HEK293 (cell line): Measurements from ENCODE around the gene NLRP9.
"Not testable (repeated sequence)": the region's sequence is repeated elsewhere in the genome, so short reads cannot be mapped to it uniquely, and the experiment has no call there.

Experiments used
- CTCF ChIA-PET: fragments of 350-600 bp; formaldehyde crosslinking; extraction: SDS; loops from one replicate; lab custom pipeline; 2021; ENCODE audit warnings: antibody characterized with exemption; lab: Yijun Ruan, JAX
- POLR2A ChIA-PET: fragments of 300-600 bp; formaldehyde crosslinking; extraction: SDS; loops from one replicate; lab custom pipeline; 2020; ENCODE audit warnings: antibody characterized with exemption, inconsistent platforms; lab: Yijun Ruan, JAX
- H3K27ac ChIP-seq: fragments of 200-500 bp; sonication (Bioruptor generic); 2 replicates; pipeline ENCODE4 v1.5.1; 2014; ENCODE audit warnings: low read depth, low read length, control low read depth, inconsistent platforms; ENCODE audit errors: extremely low read depth
- H3K36me3 ChIP-seq, 2 experiments: fragments of 200-500 bp in 1 of 2; sonication (Bioruptor generic) in 1 of 2; 1 replicate in 1 of 2; 2 replicates in 1 of 2; pipeline ENCODE4 v1.5.1; 2014 to 2017; ENCODE audit warnings: inconsistent platforms in 2 of 2, low read length in 2 of 2; ENCODE audit not compliant: control insufficient read depth in 2 of 2, insufficient read depth in 1 of 2
- H3K4me1 ChIP-seq: fragments of 200-500 bp; sonication (Bioruptor generic); 2 replicates; pipeline ENCODE4 v1.5.1; 2014; ENCODE audit warnings: mild to moderate bottlenecking, low read length, inconsistent platforms; ENCODE audit not compliant: control insufficient read depth, insufficient read depth
- H3K4me3 ChIP-seq: 2 replicates; pipeline ENCODE4 v1.5.1; 2011; ENCODE audit warnings: low read depth, mild to moderate bottlenecking, control low read depth, low read length, moderate library complexity
- H3K9me3 ChIP-seq: fragments of 200-500 bp; sonication (Bioruptor generic); 2 replicates; pipeline ENCODE4 v1.5.1; 2014; ENCODE audit warnings: low read depth, low read length, inconsistent platforms; ENCODE audit not compliant: control insufficient read depth, insufficient read depth
- KLF10 ChIP-seq: fragments of 450-650 bp; IDR thresholded peaks from 2 replicates; pipeline ENCODE4 v1.5.1; 2018; ENCODE audit warnings: missing biosample characterization, mild to moderate bottlenecking, missing genetic modification characterization
- MZF1 ChIP-seq: fragments of 450-650 bp; formaldehyde crosslinking; IDR thresholded peaks from 2 replicates; pipeline ENCODE4 v1.5.1; 2017; ENCODE audit warnings: missing biosample characterization, missing genetic modification characterization, borderline replicate concordance
- OVOL3 ChIP-seq: fragments of 450-650 bp; formaldehyde crosslinking; IDR thresholded peaks from 2 replicates; pipeline ENCODE4 v1.5.1; 2016; ENCODE audit warnings: missing biosample characterization, missing genetic modification characterization
- SP3 ChIP-seq: fragments of 450-650 bp; formaldehyde crosslinking; IDR thresholded peaks from 2 replicates; pipeline ENCODE4 v1.5.1; 2016; ENCODE audit warnings: missing biosample characterization, missing genetic modification characterization
- YY2 ChIP-seq: fragments of 450-650 bp; formaldehyde crosslinking; IDR thresholded peaks from 2 replicates; pipeline ENCODE4 v1.5.1; 2016; ENCODE audit warnings: missing biosample characterization, missing genetic modification characterization
- ZBTB49 ChIP-seq: fragments of 450-650 bp; formaldehyde crosslinking; IDR thresholded peaks from 2 replicates; pipeline ENCODE4 v1.5.1; 2016; ENCODE audit warnings: missing biosample characterization, missing genetic modification characterization, low read depth
- ZFP37 ChIP-seq: fragments of 450-650 bp; formaldehyde crosslinking; IDR thresholded peaks from 2 replicates; pipeline ENCODE4 v1.5.1; 2016; ENCODE audit warnings: missing biosample characterization, missing genetic modification characterization
- ZFP41 ChIP-seq: fragments of 450-650 bp; formaldehyde crosslinking; IDR thresholded peaks from 2 replicates; pipeline ENCODE4 v1.5.1; 2016; ENCODE audit warnings: missing biosample characterization, missing genetic modification characterization, borderline replicate concordance
- ZNF140 ChIP-seq: fragments of 450-650 bp; formaldehyde crosslinking; IDR thresholded peaks from 2 replicates; pipeline ENCODE4 v1.5.1; 2016; ENCODE audit warnings: missing biosample characterization, missing genetic modification characterization
- ZNF146 ChIP-seq: fragments of 450-650 bp; formaldehyde crosslinking; IDR thresholded peaks from 2 replicates; pipeline ENCODE4 v1.5.1; 2016; ENCODE audit warnings: missing biosample characterization, missing genetic modification characterization
- ZNF157 ChIP-seq: fragments of 450-650 bp; formaldehyde crosslinking; IDR thresholded peaks from 2 replicates; pipeline ENCODE4 v1.5.1; 2016; ENCODE audit warnings: missing biosample characterization, missing genetic modification characterization
- ZNF184 ChIP-seq: fragments of 450-650 bp; IDR thresholded peaks from 2 replicates; pipeline ENCODE4 v1.5.1; 2018; ENCODE audit warnings: missing biosample characterization, mild to moderate bottlenecking, missing genetic modification characterization
- ZNF223 ChIP-seq: fragments of 450-650 bp; formaldehyde crosslinking; IDR thresholded peaks from 2 replicates; pipeline ENCODE4 v1.5.1; 2016; ENCODE audit warnings: missing biosample characterization, missing genetic modification characterization
- ZNF324 ChIP-seq: fragments of 450-650 bp; formaldehyde crosslinking; IDR thresholded peaks from 2 replicates; pipeline ENCODE4 v1.5.1; 2016; ENCODE audit warnings: missing biosample characterization, missing genetic modification characterization
- ZNF391 ChIP-seq: fragments of 450-650 bp; formaldehyde crosslinking; IDR thresholded peaks from 2 replicates; pipeline ENCODE4 v1.5.1; 2016; ENCODE audit warnings: low read depth, missing biosample characterization, missing genetic modification characterization, borderline replicate concordance
- ZNF510 ChIP-seq: fragments of 450-650 bp; formaldehyde crosslinking; IDR thresholded peaks from 2 replicates; pipeline ENCODE4 v1.5.1; 2018; ENCODE audit warnings: mild to moderate bottlenecking, missing genetic modification characterization, missing biosample characterization; ENCODE audit not compliant: insufficient replicate concordance
- ZNF514 ChIP-seq: fragments of 450-650 bp; formaldehyde crosslinking; IDR thresholded peaks from 2 replicates; pipeline ENCODE4 v1.5.1; 2016; ENCODE audit warnings: missing biosample characterization, missing genetic modification characterization
- ZNF677 ChIP-seq: fragments of 450-650 bp; IDR thresholded peaks from 2 replicates; pipeline ENCODE4 v1.5.0; 2018; ENCODE audit warnings: missing biosample characterization, mild to moderate bottlenecking, missing genetic modification characterization, moderate library complexity
- ZNF776 ChIP-seq: fragments of 450-650 bp; formaldehyde crosslinking; IDR thresholded peaks from 2 replicates; pipeline ENCODE4 v1.5.0; 2017; ENCODE audit warnings: missing biosample characterization, missing genetic modification characterization, borderline replicate concordance
- ZNF792 ChIP-seq: fragments of 450-650 bp; formaldehyde crosslinking; IDR thresholded peaks from 2 replicates; pipeline ENCODE4 v1.5.1; 2016; ENCODE audit warnings: missing biosample characterization, missing genetic modification characterization
- ZSCAN4 ChIP-seq: fragments of 450-650 bp; formaldehyde crosslinking; IDR thresholded peaks from 2 replicates; pipeline ENCODE4 v1.5.1; 2017; ENCODE audit warnings: missing biosample characterization, missing genetic modification characterization

The NLRP9 gene

GRCh38 chr19:55723491-55723890 is 14.7 kb downstream of the NLRP9 start:
- Histone ChIP-seq H3K36me3 (no peaks in the 10 kb centered on the region), H3K9me3 (no peaks in the 10 kb centered on the region), H3K4me3 (no peak overlapping the region), H3K27ac (no peak overlapping the region), H3K4me1 (no peaks in the 10 kb centered on the region)
- ChIA-PET CTCF (no interaction called here), POLR2A (no interaction called here)
- TF ChIP-seq SP3 (tag by site-specific recombination) (no peak), ZNF146 (tag by site-specific recombination) (no peak), KLF10 (tag by site-specific recombination) (no peak), ZFP37 (tag by site-specific recombination) (no peak), MZF1 (tag by site-specific recombination) (no peak)

- CTCF ChIA-PET: interaction anchor here (0.6 kb wide), 1 partner anchor 1381 kb away, joined by 3 read pairs; no protein-coding TSS in a partner anchor
- Histone ChIP-seq H3K4me1 (no peaks in the 10 kb centered on the region), H3K4me3 (no peak overlapping the region), H3K36me3 (no peaks in the 10 kb centered on the region), H3K27ac (no peak overlapping the region), H3K9me3 (no peaks in the 10 kb centered on the region)
- TF ChIP-seq ZNF510 (tag by site-specific recombination) (no peak), ZNF184 (tag by site-specific recombination) (peak; percentile 88)
- POLR2A ChIA-PET: no interaction called here
Observed at GRCh38 chr19:55720801-55721200, 17.4 kb downstream of the NLRP9 start.

- TF ChIP-seq ZNF157 (no peak), ZNF184 (tag by site-specific recombination) (no peak), ZNF223 (tag by site-specific recombination) (no peak), ZNF792 (tag by site-specific recombination) (no peak), ZNF324 (tag by site-specific recombination) (no peak), ZNF776 (tag by site-specific recombination) (no peak), ZNF391 (tag by site-specific recombination) (no peak), ZSCAN4 (tag by site-specific recombination) (no peak), OVOL3 (tag by site-specific recombination) (no peak), ZNF514 (tag by site-specific recombination) (no peak), ZNF677 (tag by site-specific recombination) (no peak), YY2 (no peak), ZFP41 (no peak), ZBTB49 (tag by site-specific recombination) (no peak), ZNF140 (tag by site-specific recombination) (no peak)
- Histone ChIP-seq H3K4me3 (no peak overlapping the region), H3K9me3 (no peaks in the 10 kb centered on the region), H3K36me3 (no peaks in the 10 kb centered on the region), H3K4me1 (no peaks in the 10 kb centered on the region), H3K27ac (no peak overlapping the region)
- ChIA-PET CTCF (no interaction called here), POLR2A (no interaction called here)
Observed at GRCh38 chr19:55720214-55720746, 17.9 kb downstream of the NLRP9 start.

- POLR2A ChIA-PET, H3K27ac ChIP-seq, CTCF ChIA-PET, H3K4me3 ChIP-seq, H3K9me3 ChIP-seq, H3K4me1 ChIP-seq, H3K36me3 ChIP-seq: not testable (repeated sequence)
Observed at GRCh38 chr19:55717879-55718711, 20.1 kb downstream of the NLRP9 start.
